Neuronal stem cell (in vitro differentiated cells): ENCODE results near the gene ARRB2.

Experiments
- DNase-seq: peaks from one replicate; pipeline ENCODE4 v3.0.0-alpha.2; 2013; ENCODE audit warnings: low spot score
- H2AFZ ChIP-seq: one replicate; pipeline ENCODE4 v1.6.1; 2013; ENCODE audit warnings: mild to moderate bottlenecking, low read length, inconsistent platforms
- H2AK5ac ChIP-seq: 2 replicates; pipeline ENCODE4 v1.6.1; 2013; ENCODE audit warnings: low read depth, mild to moderate bottlenecking, inconsistent platforms, low read length, moderate library complexity, mixed read lengths
- H2BK120ac ChIP-seq: 2 replicates; pipeline ENCODE4 v1.6.1; 2013; ENCODE audit warnings: low read depth, mild to moderate bottlenecking, inconsistent platforms, low read length, moderate library complexity, mixed read lengths
- H2BK12ac ChIP-seq: one replicate; pipeline ENCODE4 v1.6.1; 2013; ENCODE audit warnings: low read length, inconsistent platforms
- H2BK15ac ChIP-seq: 2 replicates; pipeline ENCODE4 v1.6.1; 2013; ENCODE audit warnings: mild to moderate bottlenecking, low read length, inconsistent platforms, mixed read lengths
- H2BK5ac ChIP-seq: one replicate; pipeline ENCODE4 v1.6.1; 2013; ENCODE audit warnings: inconsistent platforms, mild to moderate bottlenecking, low read length, moderate library complexity
- H3K14ac ChIP-seq: one replicate; pipeline ENCODE4 v1.6.1; 2013; ENCODE audit warnings: low read length, inconsistent platforms
- H3K18ac ChIP-seq: 2 replicates; pipeline ENCODE4 v1.6.1; 2013; ENCODE audit warnings: low read length, inconsistent platforms
- H3K23ac ChIP-seq: 2 replicates; pipeline ENCODE4 v1.6.1; 2013; ENCODE audit warnings: low read depth, mild to moderate bottlenecking, mixed read lengths, low read length, inconsistent platforms; ENCODE audit not compliant: poor library complexity
- H3K27ac ChIP-seq: replicated peaks from 3 replicates; pipeline ENCODE4 v1.5.1; 2013; ENCODE audit warnings: low read length, inconsistent platforms
- H3K27me3 ChIP-seq, 3 experiments: 2 replicates each; pipeline ENCODE4 v1.6.1; 2013; ENCODE audit warnings: low read length in 3 of 3, mild to moderate bottlenecking in 2 of 3, inconsistent platforms in 1 of 3, low read depth in 1 of 3, mixed read lengths in 1 of 3, moderate library complexity in 1 of 3; ENCODE audit not compliant: control insufficient read depth in 3 of 3, insufficient read depth in 3 of 3
- H3K36me3 ChIP-seq, 2 donors: replicated peaks in 1 of 2; 2 replicates each; pipeline ENCODE4 v1.6.1; 2013; ENCODE audit warnings: low read length in 2 of 2; ENCODE audit not compliant: control insufficient read depth in 2 of 2, insufficient read depth in 2 of 2
- H3K4ac ChIP-seq: 2 replicates; pipeline ENCODE4 v1.6.1; 2013; ENCODE audit warnings: inconsistent platforms, mild to moderate bottlenecking, low read length, moderate library complexity
- H3K4me1 ChIP-seq, 2 donors: 1 replicate in 1 of 2; 2 replicates in 1 of 2; pipeline ENCODE4 v1.6.1; 2013; ENCODE audit warnings: low read length in 2 of 2, low read depth in 1 of 2; ENCODE audit not compliant: control insufficient read depth in 2 of 2, insufficient read depth in 1 of 2
- H3K4me2 ChIP-seq: one replicate; pipeline ENCODE4 v1.6.1; 2013; ENCODE audit warnings: mild to moderate bottlenecking, low read length, inconsistent platforms; ENCODE audit not compliant: insufficient read depth, poor library complexity, severe bottlenecking
- H3K4me3 ChIP-seq, 2 donors: 2 replicates each; pipeline ENCODE4 v1.5.1; 2013; ENCODE audit warnings: low read length in 2 of 2, mild to moderate bottlenecking in 2 of 2, inconsistent platforms in 1 of 2, moderate library complexity in 1 of 2
- H3K79me1 ChIP-seq: one replicate; pipeline ENCODE4 v1.6.1; 2013; ENCODE audit warnings: low read depth, mild to moderate bottlenecking, inconsistent platforms, low read length, moderate library complexity
- H3K9ac ChIP-seq: one replicate; pipeline ENCODE4 v1.6.1; 2013; ENCODE audit warnings: mild to moderate bottlenecking, low read depth, low read length, inconsistent platforms; ENCODE audit not compliant: poor library complexity
- H3K9me3 ChIP-seq, 2 donors: replicated peaks in 1 of 2; 2 replicates each; pipeline versions ENCODE3 to v1.6.1; 2013; ENCODE audit warnings: low read length in 2 of 2, mild to moderate bottlenecking in 2 of 2, inconsistent platforms in 1 of 2, low read depth in 1 of 2, mixed read lengths in 1 of 2, moderate library complexity in 1 of 2; ENCODE audit not compliant: control insufficient read depth in 2 of 2, insufficient read depth in 1 of 2
- H4K8ac ChIP-seq: one replicate; pipeline ENCODE4 v1.6.1; 2013; ENCODE audit warnings: low read depth, mild to moderate bottlenecking, inconsistent platforms, low read length, moderate library complexity
- H4K91ac ChIP-seq: one replicate; pipeline ENCODE4 v1.6.1; 2013; ENCODE audit warnings: low read length, low read depth, mild to moderate bottlenecking, inconsistent platforms; ENCODE audit not compliant: poor library complexity
- WGBS, 2 donors: extraction: QIAGEN DNeasy Blood & Tissue Kit; methylation state at CpG; one replicate each; pipeline ENCODE4 v1.1.7; 2013; ENCODE audit warnings: missing lambda C conversion rate in 2 of 2, mixed read lengths in 1 of 2; ENCODE audit not compliant: insufficient read length in 2 of 2, insufficient replicate concordance in 1 of 2; ENCODE audit errors: extremely low coverage in 2 of 2; 5-methylcytosine and 5-hydroxymethylcytosine counted together

Gene ARRB2

DNA sequence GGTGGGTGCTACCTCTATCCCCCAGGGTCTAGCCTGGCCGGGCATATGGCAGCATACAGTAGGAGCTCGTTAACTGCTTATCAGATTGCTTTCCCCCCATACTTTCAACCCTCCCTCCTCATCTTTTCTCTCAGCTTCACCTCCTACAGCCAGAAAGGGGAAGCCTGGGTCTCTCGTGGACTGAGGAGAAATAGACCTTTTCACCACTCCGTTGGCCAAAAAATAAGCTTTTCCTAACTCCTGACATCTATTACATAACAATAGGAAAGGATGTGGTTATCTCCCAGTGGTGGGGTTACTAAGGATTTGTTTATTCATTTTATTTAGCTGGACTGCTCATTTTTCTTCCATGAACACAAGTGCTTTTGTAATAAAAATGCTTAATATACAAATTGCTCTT lies 38.3 kb downstream of the ARRB2 start:
- H2BK5ac ChIP-seq: no peak overlapping the region
- no peak overlapping the region for H2BK12ac ChIP-seq
- no peak overlapping the region for H3K27ac ChIP-seq
- no peaks in the 10 kb centered on the region for H3K9me3 ChIP-seq
- H2AK5ac ChIP-seq: no peak overlapping the region
- no peak overlapping the region for H4K8ac ChIP-seq
- no peak overlapping the region for H4K91ac ChIP-seq
- no peak for DNase-seq
- no peak overlapping the region for H3K18ac ChIP-seq
- no peak overlapping the region for H3K4me2 ChIP-seq
- no peak overlapping the region for H2AFZ ChIP-seq
- no peak overlapping the region for H3K14ac ChIP-seq
- H3K4me1 ChIP-seq: peaks cover 3 to 4% of the 10 kb centered on the region in 2 donors
- H3K9ac ChIP-seq: no peak overlapping the region
- no peak overlapping the region for H2BK15ac ChIP-seq
- no CpG with 5 or more reads among the region's 4 CpGs for WGBS, 2 donors
- peaks cover 2% of the 10 kb centered on the region for H3K79me1 ChIP-seq
- H3K36me3 ChIP-seq: no peaks in the 10 kb centered on the region
- no peak overlapping the region for H3K23ac ChIP-seq
- no peak overlapping the region for H2BK120ac ChIP-seq
- no peak overlapping the region for H3K4ac ChIP-seq
- peak overlapping the region in 1 of 2 donors; percentile 60 for H3K4me3 ChIP-seq
- H3K27me3 ChIP-seq: peaks cover 0 to 41% (median 17%) of the 10 kb centered on the region in 3 experiments

DNA sequence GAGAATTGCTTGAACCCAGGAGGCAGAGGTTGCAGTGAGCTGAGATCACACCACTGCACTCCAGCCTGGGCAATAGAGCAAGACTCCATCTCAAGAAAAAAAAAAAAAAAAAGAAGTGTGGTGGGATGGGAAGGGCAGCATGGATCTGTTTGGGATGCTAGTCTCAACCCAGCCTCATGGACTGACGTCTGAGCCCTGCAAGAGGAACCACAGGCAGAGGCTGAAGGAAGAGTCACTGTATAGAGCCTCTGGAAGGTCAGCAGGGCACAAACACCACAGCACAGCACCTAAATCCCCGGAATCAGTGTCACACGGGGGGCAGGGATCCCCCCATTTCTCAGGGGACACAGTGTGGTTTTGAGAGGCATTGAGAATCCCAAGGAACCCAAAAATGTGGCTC lies 40.2 kb downstream of the ARRB2 start:
- no peak overlapping the region for H3K27ac ChIP-seq
- H2BK5ac ChIP-seq: no peak overlapping the region
- no peaks in the 10 kb centered on the region for H3K79me1 ChIP-seq
- H3K4ac ChIP-seq: no peak overlapping the region
- H4K91ac ChIP-seq: no peak overlapping the region
- H2BK15ac ChIP-seq: no peak overlapping the region
- no peak overlapping the region for H3K18ac ChIP-seq
- no peak overlapping the region for H4K8ac ChIP-seq
- H2AK5ac ChIP-seq: no peak overlapping the region
- no peaks in the 10 kb centered on the region for H3K36me3 ChIP-seq
- no CpG with 5 or more reads among the region's 3 CpGs for WGBS, 2 donors
- no peaks in the 10 kb centered on the region for H3K9me3 ChIP-seq
- H3K14ac ChIP-seq: no peak overlapping the region
- H3K4me1 ChIP-seq: no peaks in the 10 kb centered on the region
- no peak overlapping the region for H3K9ac ChIP-seq
- H3K23ac ChIP-seq: no peak overlapping the region
- H3K4me2 ChIP-seq: no peak overlapping the region
- H3K27me3 ChIP-seq: peaks cover 0 to 32% (median 0%) of the 10 kb centered on the region in 3 experiments
- H2BK120ac ChIP-seq: no peak overlapping the region
- no peak overlapping the region for H3K4me3 ChIP-seq
- no peak overlapping the region for H2BK12ac ChIP-seq
- H2AFZ ChIP-seq: no peak overlapping the region
- no peak for DNase-seq

DNA sequence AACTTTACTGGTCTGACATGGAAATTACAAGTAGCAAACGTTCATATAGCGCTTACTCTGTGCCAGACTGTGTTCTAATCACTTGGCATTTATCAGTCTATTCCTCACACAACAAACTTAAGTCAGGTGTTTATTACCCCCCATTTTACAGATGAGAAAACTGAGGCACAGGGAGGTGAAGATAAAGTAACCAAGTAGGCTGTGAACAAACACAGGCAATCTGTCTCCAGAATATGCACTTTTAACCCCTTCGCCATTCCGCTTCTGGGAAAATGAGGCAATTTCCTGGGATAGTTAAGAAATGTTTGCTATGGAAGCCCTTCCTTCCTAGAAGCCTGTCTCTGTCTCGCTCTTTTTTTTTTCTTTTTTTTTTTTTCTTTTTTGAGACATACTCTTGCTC lies 41.5 kb downstream of the ARRB2 start:
- Histone ChIP-seq H2AK5ac (no peak overlapping the region), H2AFZ (no peak overlapping the region), H4K91ac (no peak overlapping the region), H3K14ac (no peak overlapping the region), H3K4me3 (no peak overlapping the region), H2BK15ac (no peak overlapping the region), H3K9ac (no peak overlapping the region), H3K27me3 (peaks cover 0 to 21% (median 0%) of the 10 kb centered on the region in 3 experiments), H3K4me1 (no peaks in the 10 kb centered on the region), H2BK120ac (no peak overlapping the region), H3K4me2 (no peak overlapping the region), H3K9me3 (no peaks in the 10 kb centered on the region), H2BK12ac (no peak overlapping the region), H3K4ac (no peak overlapping the region), H2BK5ac (no peak overlapping the region), H4K8ac (no peak overlapping the region), H3K79me1 (no peaks in the 10 kb centered on the region), H3K27ac (no peak overlapping the region), H3K36me3 (no peaks in the 10 kb centered on the region), H3K23ac (no peak overlapping the region), H3K18ac (no peak overlapping the region)
- no peak for DNase-seq
- no CpG with 5 or more reads among the region's 5 CpGs for WGBS, 2 donors

DNA sequence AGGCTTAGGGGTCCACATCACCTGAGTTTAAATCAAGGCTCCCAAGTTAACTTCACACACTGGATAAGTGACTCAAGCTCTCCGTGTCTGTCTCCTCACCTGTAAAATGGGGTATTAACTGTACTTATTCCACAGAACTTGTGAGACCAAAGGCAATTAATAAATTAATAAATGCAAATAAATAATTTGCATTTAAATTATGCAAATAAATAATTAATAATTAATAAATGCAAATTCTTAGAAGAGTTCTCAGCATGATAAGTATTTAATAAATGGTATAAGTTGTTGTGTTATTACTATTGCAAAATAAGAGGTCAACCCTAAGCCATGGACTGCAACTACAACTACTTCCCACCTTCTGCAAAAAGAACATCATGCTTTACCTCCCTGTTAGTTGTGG lies 43.0 kb downstream of the ARRB2 start:
- no peaks in the 10 kb centered on the region for H3K9me3 ChIP-seq
- no peaks in the 10 kb centered on the region for H3K36me3 ChIP-seq
- no peak overlapping the region for H3K18ac ChIP-seq
- no peak overlapping the region for H3K27ac ChIP-seq
- no peak overlapping the region for H2BK15ac ChIP-seq
- H2BK120ac ChIP-seq: no peak overlapping the region
- no peak overlapping the region for H2AFZ ChIP-seq
- peaks cover 0 to 29% (median 0%) of the 10 kb centered on the region in 3 experiments for H3K27me3 ChIP-seq
- WGBS, 2 donors: no CpG with 5 or more reads among the region's 1 CpG
- H3K14ac ChIP-seq: no peak overlapping the region
- no peak overlapping the region for H2AK5ac ChIP-seq
- H4K91ac ChIP-seq: no peak overlapping the region
- no peak overlapping the region for H3K4ac ChIP-seq
- H3K9ac ChIP-seq: no peak overlapping the region
- no peak overlapping the region for H4K8ac ChIP-seq
- no peak for DNase-seq
- H3K23ac ChIP-seq: no peak overlapping the region
- no peak overlapping the region for H3K4me3 ChIP-seq
- no peak overlapping the region for H2BK5ac ChIP-seq
- no peaks in the 10 kb centered on the region for H3K4me1 ChIP-seq
- H2BK12ac ChIP-seq: no peak overlapping the region
- no peaks in the 10 kb centered on the region for H3K79me1 ChIP-seq
- H3K4me2 ChIP-seq: no peak overlapping the region
